ENCODE results near the gene ACTR2. TPM values are rescaled to one million over a fixed set of nuclear protein-coding genes. Genes with fewer than 3 reads are reported as not detected.

Gene ACTR2
- total RNA-seq, 4 donors from 2014 or later = 56.9 to 123 (median 81.8) TPM

DNA sequence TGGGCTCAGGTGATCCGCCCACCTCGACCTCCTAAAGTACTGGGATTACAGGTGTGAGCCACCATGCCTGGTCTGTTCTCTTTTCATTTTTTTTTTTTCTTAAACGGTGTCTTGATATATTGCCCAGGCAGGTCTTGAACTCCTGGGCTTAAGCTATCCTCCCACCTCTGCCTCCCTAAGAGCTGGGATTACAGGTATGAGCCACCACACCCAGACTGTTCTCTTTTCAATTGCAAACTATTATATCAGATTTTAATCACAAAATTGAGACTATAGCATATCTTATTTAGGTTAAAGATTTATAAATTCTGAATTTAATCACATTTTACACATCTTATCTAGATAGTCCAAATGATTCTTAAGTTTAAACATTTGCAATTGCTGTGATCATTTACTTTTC lies 15.5 kb upstream of the ACTR2 start:
- Histone ChIP-seq H3K27me3 (no peaks in the 10 kb centered on the region), H3K27ac (peak overlapping the region in 1 of 4 donors; percentile 53), H3K9me3 (no peaks in the 10 kb centered on the region), H3K36me3 (no peaks in the 10 kb centered on the region), H3K4me1 (peaks cover 0 to 13% (median 7%) of the 10 kb centered on the region in 4 donors), H3K4me3 (no peak overlapping the region)
- in situ Hi-C loops (cut with MboI; ENCODE audit: low pct_ligation_motif_present in 1 of 4, low pct_unique_long_range_greater_than_20kb in 1 of 4, low sequenced_read_pairs in 3 of 4) (no loop called here), intact Hi-C loops (cut with DNase I; ENCODE audit: low total_unique reads) (no loop called here)
- WGBS, 2 donors (ENCODE audit: low coverage in 1 of 2) = 69 to 75% methylated on average over 2 to 3 of the region's 3 CpGs
- DNase-seq = no peak
- TF ChIP-seq, protein P1, sequence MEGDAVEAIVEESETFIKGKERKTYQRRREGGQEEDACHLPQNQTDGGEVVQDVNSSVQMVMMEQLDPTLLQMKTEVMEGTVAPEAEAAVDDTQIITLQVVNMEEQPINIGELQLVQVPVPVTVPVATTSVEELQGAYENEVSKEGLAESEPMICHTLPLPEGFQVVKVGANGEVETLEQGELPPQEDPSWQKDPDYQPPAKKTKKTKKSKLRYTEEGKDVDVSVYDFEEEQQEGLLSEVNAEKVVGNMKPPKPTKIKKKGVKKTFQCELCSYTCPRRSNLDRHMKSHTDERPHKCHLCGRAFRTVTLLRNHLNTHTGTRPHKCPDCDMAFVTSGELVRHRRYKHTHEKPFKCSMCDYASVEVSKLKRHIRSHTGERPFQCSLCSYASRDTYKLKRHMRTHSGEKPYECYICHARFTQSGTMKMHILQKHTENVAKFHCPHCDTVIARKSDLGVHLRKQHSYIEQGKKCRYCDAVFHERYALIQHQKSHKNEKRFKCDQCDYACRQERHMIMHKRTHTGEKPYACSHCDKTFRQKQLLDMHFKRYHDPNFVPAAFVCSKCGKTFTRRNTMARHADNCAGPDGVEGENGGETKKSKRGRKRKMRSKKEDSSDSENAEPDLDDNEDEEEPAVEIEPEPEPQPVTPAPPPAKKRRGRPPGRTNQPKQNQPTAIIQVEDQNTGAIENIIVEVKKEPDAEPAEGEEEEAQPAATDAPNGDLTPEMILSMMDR (IDR thresholded peaks at IDR 0.05) = no peak
- TF ChIP-seq POLR2AphosphoS5 (IDR thresholded peaks at IDR 0.05) (no peak), POLR2A (IDR thresholded peaks at IDR 0.05) (no peak), EP300 (IDR thresholded peaks at IDR 0.05; ENCODE audit: low read depth) (no peak)

DNA sequence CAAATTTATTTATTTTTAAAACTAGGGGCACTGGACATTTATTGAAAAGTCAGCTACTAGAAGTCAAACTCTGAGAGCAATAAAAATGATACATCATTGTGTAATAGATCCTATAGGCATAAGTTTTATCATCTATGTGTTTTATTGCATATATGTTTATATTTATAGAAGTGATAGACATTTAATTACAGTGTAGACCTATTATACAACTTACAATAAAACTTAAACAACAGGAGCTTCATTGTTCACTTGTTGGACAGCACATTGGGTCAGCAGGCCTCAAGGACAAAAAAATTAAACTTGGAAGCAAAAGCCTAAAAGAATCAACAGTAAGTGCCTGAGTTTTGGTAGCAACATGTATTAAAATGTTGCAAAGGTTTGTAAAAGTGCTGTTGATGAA lies 15.0 kb upstream of the ACTR2 start:
- TF ChIP-seq EP300 (IDR thresholded peaks at IDR 0.05; ENCODE audit: low read depth) = no peak
- no peak for TF ChIP-seq POLR2A (IDR thresholded peaks at IDR 0.05)
- no peak for TF ChIP-seq POLR2AphosphoS5 (IDR thresholded peaks at IDR 0.05)
- TF ChIP-seq, protein P1 (IDR thresholded peaks at IDR 0.05) = no peak
- no peaks in the 10 kb centered on the region for H3K27me3 ChIP-seq
- peak overlapping the region in 3 of 4 donors; percentile 48 to 53 (median 49) for H3K27ac ChIP-seq
- no peaks in the 10 kb centered on the region for H3K36me3 ChIP-seq
- no peak overlapping the region for H3K4me3 ChIP-seq
- no peaks in the 10 kb centered on the region for H3K9me3 ChIP-seq
- peaks cover 0 to 13% (median 7%) of the 10 kb centered on the region in 4 donors for H3K4me1 ChIP-seq
- in situ Hi-C loops (cut with MboI; ENCODE audit: low pct_ligation_motif_present in 1 of 4, low pct_unique_long_range_greater_than_20kb in 1 of 4, low sequenced_read_pairs in 3 of 4) = no loop called here
- intact Hi-C loops (cut with DNase I; ENCODE audit: low total_unique reads) = no loop called here
- no peak for DNase-seq

DNA sequence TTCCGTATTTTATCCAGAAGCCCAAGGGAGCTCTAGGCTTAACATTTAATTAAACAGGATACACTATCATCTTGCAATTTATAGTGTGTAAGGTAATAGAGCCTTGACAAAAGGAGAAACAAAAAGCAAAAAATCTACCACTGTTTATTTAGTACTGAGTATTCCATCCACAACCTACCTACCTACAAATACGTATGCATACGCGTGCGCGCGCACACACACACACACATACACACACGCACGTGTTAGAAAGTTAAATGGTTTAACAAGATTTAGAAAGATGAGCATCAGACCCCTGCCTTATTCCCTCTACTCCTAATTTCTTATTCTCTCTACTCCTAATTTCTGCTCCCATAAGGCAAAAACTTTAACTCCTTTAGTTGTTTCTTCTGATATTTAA lies 14.6 kb upstream of the ACTR2 start:
- WGBS, 2 donors (ENCODE audit: low coverage in 1 of 2) = 65 to 84% methylated on average over 9 of the region's 9 CpGs
- Histone ChIP-seq H3K27ac (peak overlapping the region in 3 of 4 donors; percentile 48 to 53 (median 49)), H3K4me3 (no peak overlapping the region), H3K27me3 (no peaks in the 10 kb centered on the region), H3K4me1 (peaks cover 0 to 13% (median 7%) of the 10 kb centered on the region in 4 donors), H3K36me3 (no peaks in the 10 kb centered on the region), H3K9me3 (no peaks in the 10 kb centered on the region)
- intact Hi-C loops (cut with DNase I; ENCODE audit: low total_unique reads) (no loop called here), in situ Hi-C loops (cut with MboI; ENCODE audit: low pct_ligation_motif_present in 1 of 4, low pct_unique_long_range_greater_than_20kb in 1 of 4, low sequenced_read_pairs in 3 of 4) (no loop called here)
- no peak for DNase-seq
- no peak for TF ChIP-seq POLR2A (IDR thresholded peaks at IDR 0.05)
- TF ChIP-seq, protein P1 (IDR thresholded peaks at IDR 0.05) = no peak
- no peak for TF ChIP-seq EP300 (IDR thresholded peaks at IDR 0.05; ENCODE audit: low read depth)
- no peak for TF ChIP-seq POLR2AphosphoS5 (IDR thresholded peaks at IDR 0.05)

DNA sequence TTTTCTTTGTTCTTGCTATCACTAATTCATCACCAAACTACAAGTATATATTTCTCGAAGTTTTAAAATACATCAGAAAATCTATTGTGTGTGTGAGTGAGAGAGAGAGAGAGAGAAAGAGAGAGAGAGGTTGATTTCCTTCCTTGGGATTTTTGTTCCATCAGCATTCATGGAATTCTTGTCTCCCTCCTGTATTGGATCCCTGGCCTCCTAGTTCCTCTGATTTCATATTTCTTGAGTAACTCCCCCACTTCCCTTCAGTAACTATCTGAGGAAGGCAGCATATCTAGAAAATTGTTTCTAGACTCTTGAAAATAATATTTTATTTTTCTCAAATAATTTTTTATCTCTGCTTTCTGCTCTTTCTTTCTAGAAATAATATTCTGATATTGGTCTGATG lies 13.3 kb upstream of the ACTR2 start:
- in situ Hi-C loops (cut with MboI; ENCODE audit: low pct_ligation_motif_present in 1 of 4, low pct_unique_long_range_greater_than_20kb in 1 of 4, low sequenced_read_pairs in 3 of 4) (no loop called here), intact Hi-C loops (cut with DNase I; ENCODE audit: low total_unique reads) (no loop called here)
- Histone ChIP-seq H3K4me3 (no peak overlapping the region), H3K27ac (no peak overlapping the region), H3K27me3 (no peaks in the 10 kb centered on the region), H3K36me3 (no peaks in the 10 kb centered on the region), H3K9me3 (no peaks in the 10 kb centered on the region), H3K4me1 (peaks cover 0 to 13% (median 7%) of the 10 kb centered on the region in 4 donors)
- no peak for DNase-seq
- TF ChIP-seq EP300 (IDR thresholded peaks at IDR 0.05; ENCODE audit: low read depth) (no peak), POLR2AphosphoS5 (IDR thresholded peaks at IDR 0.05) (no peak), POLR2A (IDR thresholded peaks at IDR 0.05) (no peak)
- TF ChIP-seq, protein P1 (IDR thresholded peaks at IDR 0.05) = no peak
- 83 to 86% methylated on average over 1 of the region's 1 CpG for WGBS, 2 donors (ENCODE audit: low coverage in 1 of 2)
